Transverse colon (tissue), 4 donors: ENCODE measurements around the gene LASP1NB.

ENCODE experiments used
- DNase-seq: peaks from one replicate; pipeline ENCODE4 v3.0.0-alpha.2; 2019
- H3K27ac ChIP-seq, 4 donors: fragments of 200-600 bp; sonication (generic); 2 replicates each; pipeline ENCODE4 v1.5.1; 2016 to 2018; ENCODE audit warnings: inconsistent platforms in 4 of 4
- H3K27me3 ChIP-seq: fragments of 200-600 bp; sonication (generic); 2 replicates; pipeline ENCODE4 v1.5.1; 2017; ENCODE audit warnings: inconsistent platforms
- H3K36me3 ChIP-seq, 4 donors: fragments of 200-600 bp; sonication (generic); 2 replicates each; pipeline ENCODE4 v1.5.1; 2017 to 2019; ENCODE audit warnings: inconsistent platforms in 4 of 4
- H3K4me1 ChIP-seq, 4 donors: fragments of 200-600 bp; sonication (generic); 2 replicates each; pipeline ENCODE4 v1.5.1; 2017 to 2020; ENCODE audit warnings: inconsistent platforms in 4 of 4
- H3K4me3 ChIP-seq, 4 donors: fragments of 200-600 bp; sonication (generic); 1 replicate in 1 of 4; 2 replicates in 3 of 4; pipeline versions ENCODE4 v1.5.1 to v1.6.1; 2017 to 2019; ENCODE audit warnings: inconsistent platforms in 4 of 4
- H3K9me3 ChIP-seq, 2 donors: fragments of 200-600 bp; sonication (generic); 2 replicates each; pipeline ENCODE4 v1.5.1; 2017 to 2019; ENCODE audit warnings: inconsistent platforms in 2 of 2
- EP300 ChIP-seq: sonication (generic); formaldehyde crosslinking; IDR thresholded peaks from one replicate; pipeline ENCODE4 v1.6.1; 2017; ENCODE audit warnings: antibody characterized with exemption, low read depth
- POLR2A ChIP-seq: fragments of 450-650 bp; IDR thresholded peaks from one replicate; pipeline ENCODE4 v1.6.1; 2016; ENCODE audit warnings: antibody characterized with exemption, mild to moderate bottlenecking, moderate library complexity
- POLR2AphosphoS5 ChIP-seq, 3 donors: sonication (generic); formaldehyde crosslinking; IDR thresholded peaks; one replicate each; pipeline ENCODE4 v1.6.1; 2016; ENCODE audit warnings: antibody characterized with exemption in 3 of 3
- WGBS, 2 donors: methylation state at CpG; one replicate each; pipeline ENCODE4 v1.1.5; 2018; ENCODE audit warnings: low coverage in 1 of 2; 5-methylcytosine and 5-hydroxymethylcytosine counted together
- in situ Hi-C, 4 donors: fragments of 200-750 bp; cut with MboI; loops; one replicate each; pipeline versions ENCODE4 v1.15.0 to v1.15.1; 2017; ENCODE audit warnings: low sequenced_read_pairs in 3 of 4, low pct_ligation_motif_present in 1 of 4, low pct_unique_long_range_greater_than_20kb in 1 of 4
- intact Hi-C: fragments of 100-400 bp; cut with DNase I; formaldehyde crosslinking; loops from one replicate; pipeline ENCODE4 v1.15.1; 2023; ENCODE audit warnings: low total_unique reads
- TF ChIP-seq, protein P1 (sequence below), 5 experiments: fragments of 200-600 bp in 3 of 5; fragments of 450-650 bp in 2 of 5; sonication (generic) in 3 of 5; IDR thresholded peaks; 1 replicate in 2 of 5; 2 replicates in 3 of 5; pipeline ENCODE4 v1.5.1; 2016 to 2017; ENCODE audit warnings: antibody characterized with exemption in 5 of 5, inconsistent platforms in 3 of 5, mild to moderate bottlenecking in 2 of 5, moderate library complexity in 1 of 5

The LASP1NB gene

DNA sequence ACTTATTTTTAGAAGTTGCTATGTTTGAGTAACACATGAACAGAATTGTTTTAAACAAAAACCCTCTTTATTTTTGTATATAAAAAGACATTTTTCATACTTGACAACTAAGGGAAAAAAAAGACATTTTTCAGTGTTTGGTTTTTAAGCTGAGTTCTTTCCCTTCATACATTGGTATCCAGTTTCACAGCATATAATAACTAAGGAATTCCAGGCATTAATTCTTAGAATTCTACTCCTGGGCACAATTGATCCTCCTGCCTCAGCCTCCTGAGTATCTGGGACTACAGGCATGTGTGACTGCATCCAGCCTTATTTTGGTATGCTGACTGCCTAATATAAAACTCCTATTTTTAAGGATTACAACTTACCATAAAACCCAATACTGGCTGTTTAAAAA, 33.3 kb downstream of the LASP1NB start:
- H3K27ac ChIP-seq, result no peak overlapping the region
- no peak overlapping the region for H3K4me3 ChIP-seq
- in situ Hi-C loops, result no loop called here
- H3K27me3 ChIP-seq, result no peaks in the 10 kb centered on the region
- H3K36me3 ChIP-seq, result no peaks in the 10 kb centered on the region
- no peaks in the 10 kb centered on the region for H3K4me1 ChIP-seq
- TF ChIP-seq POLR2AphosphoS5 (IDR thresholded peaks at IDR 0.05) (no peak), EP300 (no peak), POLR2A (no peak)
- TF ChIP-seq, protein P1, sequence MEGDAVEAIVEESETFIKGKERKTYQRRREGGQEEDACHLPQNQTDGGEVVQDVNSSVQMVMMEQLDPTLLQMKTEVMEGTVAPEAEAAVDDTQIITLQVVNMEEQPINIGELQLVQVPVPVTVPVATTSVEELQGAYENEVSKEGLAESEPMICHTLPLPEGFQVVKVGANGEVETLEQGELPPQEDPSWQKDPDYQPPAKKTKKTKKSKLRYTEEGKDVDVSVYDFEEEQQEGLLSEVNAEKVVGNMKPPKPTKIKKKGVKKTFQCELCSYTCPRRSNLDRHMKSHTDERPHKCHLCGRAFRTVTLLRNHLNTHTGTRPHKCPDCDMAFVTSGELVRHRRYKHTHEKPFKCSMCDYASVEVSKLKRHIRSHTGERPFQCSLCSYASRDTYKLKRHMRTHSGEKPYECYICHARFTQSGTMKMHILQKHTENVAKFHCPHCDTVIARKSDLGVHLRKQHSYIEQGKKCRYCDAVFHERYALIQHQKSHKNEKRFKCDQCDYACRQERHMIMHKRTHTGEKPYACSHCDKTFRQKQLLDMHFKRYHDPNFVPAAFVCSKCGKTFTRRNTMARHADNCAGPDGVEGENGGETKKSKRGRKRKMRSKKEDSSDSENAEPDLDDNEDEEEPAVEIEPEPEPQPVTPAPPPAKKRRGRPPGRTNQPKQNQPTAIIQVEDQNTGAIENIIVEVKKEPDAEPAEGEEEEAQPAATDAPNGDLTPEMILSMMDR (IDR thresholded peaks at IDR 0.05), result no peak
- intact Hi-C loops, result no loop called here
- DNase-seq, result no peak
- H3K9me3 ChIP-seq, result no peaks in the 10 kb centered on the region

DNA sequence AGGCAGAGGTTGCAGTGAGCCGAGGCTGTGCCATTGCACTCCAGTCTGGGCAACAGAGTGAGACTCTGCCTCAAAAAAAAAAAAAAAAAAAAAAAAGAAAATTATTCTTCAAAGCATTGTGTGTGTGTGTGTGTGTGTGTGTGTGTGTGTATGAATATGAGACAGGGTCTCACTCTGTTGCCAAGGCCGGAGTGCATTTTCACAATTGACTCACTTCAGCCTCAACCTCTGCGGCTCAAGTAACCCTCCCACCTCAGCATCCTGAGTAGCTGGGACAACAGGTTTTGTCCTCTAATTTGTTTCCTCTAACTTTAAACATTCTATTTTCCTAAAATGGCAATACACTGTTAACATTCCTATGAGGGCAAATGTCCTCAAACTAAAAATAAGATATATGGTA, 34.1 kb downstream of the LASP1NB start:
- WGBS, 2 donors, result 83 to 92% methylated on average over 2 to 3 of the region's 3 CpGs
- no peak for TF ChIP-seq POLR2A
- TF ChIP-seq POLR2AphosphoS5 (IDR thresholded peaks at IDR 0.05), result no peak
- TF ChIP-seq EP300, result no peak
- TF ChIP-seq, protein P1 (IDR thresholded peaks at IDR 0.05), result no peak
- DNase-seq, result no peak
- in situ Hi-C loops (no loop called here), intact Hi-C loops (no loop called here)
- Histone ChIP-seq H3K4me1 (no peaks in the 10 kb centered on the region), H3K9me3 (no peaks in the 10 kb centered on the region), H3K27me3 (no peaks in the 10 kb centered on the region), H3K4me3 (no peak overlapping the region), H3K27ac (no peak overlapping the region), H3K36me3 (no peaks in the 10 kb centered on the region)

DNA sequence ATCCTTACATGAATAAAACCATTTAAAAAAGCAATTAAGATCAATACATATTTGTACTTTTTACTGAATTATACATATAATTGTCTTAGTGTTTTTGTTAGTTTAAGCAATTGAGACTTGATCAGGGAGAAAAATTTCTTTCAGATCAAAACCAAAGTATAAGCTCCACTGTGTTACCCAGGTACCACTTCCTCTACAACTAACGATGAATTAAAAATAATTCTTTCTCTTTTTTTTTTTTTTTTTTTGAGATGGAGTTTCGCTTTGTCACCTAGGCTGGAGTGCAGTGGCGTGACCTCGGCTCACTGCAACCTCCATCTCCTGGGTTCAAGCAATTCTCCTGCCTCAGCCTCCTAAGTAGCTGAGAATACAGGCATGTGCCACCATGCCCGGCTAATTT, 35.0 kb downstream of the LASP1NB start:
- TF ChIP-seq EP300 (no peak), POLR2AphosphoS5 (IDR thresholded peaks at IDR 0.05) (no peak), POLR2A (no peak)
- TF ChIP-seq, protein P1 (IDR thresholded peaks at IDR 0.05), result no peak
- H3K9me3 ChIP-seq, result no peaks in the 10 kb centered on the region
- no peak overlapping the region for H3K4me3 ChIP-seq
- in situ Hi-C loops, result no loop called here
- H3K27me3 ChIP-seq, result no peaks in the 10 kb centered on the region
- no peaks in the 10 kb centered on the region for H3K36me3 ChIP-seq
- H3K27ac ChIP-seq, result no peak overlapping the region
- intact Hi-C loops, result no loop called here
- WGBS, 2 donors, result 69 to 75% methylated on average over 4 to 5 of the region's 5 CpGs
- H3K4me1 ChIP-seq, result no peaks in the 10 kb centered on the region
- DNase-seq, result no peak

DNA sequence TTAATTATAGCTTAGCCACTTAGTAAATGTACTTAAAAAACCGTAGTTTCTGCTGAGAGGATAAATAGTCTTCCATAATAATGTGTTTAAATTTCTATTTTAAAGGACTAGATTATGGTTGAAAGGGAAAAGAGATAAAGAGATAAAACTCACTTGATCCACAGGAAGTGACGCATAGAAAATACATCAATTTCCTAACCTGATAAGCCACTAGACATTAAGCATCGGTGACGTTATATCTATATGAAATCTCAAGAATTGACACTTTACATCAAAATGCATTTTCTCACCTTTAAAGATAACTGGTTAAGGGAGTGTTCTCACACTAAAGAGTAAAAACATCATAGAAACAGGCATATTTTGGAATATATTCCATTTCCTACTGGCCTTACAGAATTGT, 36.0 kb downstream of the LASP1NB start:
- WGBS, 2 donors, result 74 to 80% methylated on average over 4 of the region's 4 CpGs
- no peaks in the 10 kb centered on the region for H3K9me3 ChIP-seq
- H3K27ac ChIP-seq, result no peak overlapping the region
- no peaks in the 10 kb centered on the region for H3K4me1 ChIP-seq
- in situ Hi-C loops (no loop called here), intact Hi-C loops (no loop called here)
- H3K36me3 ChIP-seq, result no peaks in the 10 kb centered on the region
- no peak overlapping the region for H3K4me3 ChIP-seq
- TF ChIP-seq POLR2A (no peak), POLR2AphosphoS5 (IDR thresholded peaks at IDR 0.05) (no peak)
- no peaks in the 10 kb centered on the region for H3K27me3 ChIP-seq
- no peak for DNase-seq

DNA sequence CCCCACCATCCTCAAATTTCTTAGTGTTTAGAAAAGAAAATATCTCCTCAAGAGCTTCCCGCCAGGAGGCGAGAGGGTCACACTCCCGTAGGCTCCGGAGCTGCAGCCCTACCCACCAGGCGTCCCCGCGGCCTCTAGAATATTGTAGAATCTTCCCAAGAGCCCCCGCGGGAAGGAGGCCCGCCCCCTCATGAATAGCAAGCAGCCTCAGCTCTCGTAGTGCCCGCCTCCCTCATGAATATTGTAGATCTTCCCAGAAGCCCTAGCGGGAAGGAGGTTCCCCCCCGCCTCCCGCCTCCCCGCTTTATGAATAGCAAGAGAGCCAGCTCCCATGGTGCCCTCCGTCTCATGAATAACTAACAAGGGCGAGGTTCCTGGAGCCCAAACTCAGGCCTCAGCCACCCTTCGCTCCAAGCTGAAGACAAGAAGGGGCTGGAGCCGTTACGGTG, 41.9 kb downstream of the LASP1NB start, which contains the start of gene FBXO47:
FBXO47 (minus strand) TSS at position 114 of the 449 bp plus-strand sequence. CDS start 4,378 bp downstream, outside the sequence.
- H3K9me3 ChIP-seq, result no peaks in the 10 kb centered on the region
- peaks cover 0 to 12% (median 3%) of the 10 kb centered on the region in 4 donors for H3K4me1 ChIP-seq
- H3K4me3 ChIP-seq, result peak within 1 kb of the TSS in 3 of 4 donors; percentile 8 to 39 (median 22)
- TF ChIP-seq EP300 (no peak), POLR2A (peak; percentile 21), POLR2AphosphoS5 (IDR thresholded peaks at IDR 0.05) (peak in 2 of 3 donors; percentile 31)
- TF ChIP-seq, protein P1 (IDR thresholded peaks at IDR 0.05), result peak in 2 of 5 experiments; percentile 25 to 32
- H3K36me3 ChIP-seq, result no peaks in the 10 kb centered on the region
- intact Hi-C loops (no loop called here), in situ Hi-C loops (no loop called here)
- peak within 1 kb of the TSS; percentile 56 to 71 (median 68) for H3K27ac ChIP-seq
- peak; percentile 86 for DNase-seq
- no peaks in the 10 kb centered on the region for H3K27me3 ChIP-seq
- 31% methylated on average over 21 of the region's 21 CpGs; no CpG with 5 or more reads in 1 of the 2 donors for WGBS, 2 donors
